C4-2B (cell line): ENCODE measurements around the gene OTULIN.

Experiments used
- H3K27ac ChIP-seq: fragments of 450-650 bp; 2 replicates; pipeline ENCODE4 v1.5.1; 2017
- CTCF ChIP-seq: fragments of 450-650 bp; conservative IDR thresholded peaks from 2 replicates; pipeline ENCODE4 v1.5.1; 2017; ENCODE audit warnings: mild to moderate bottlenecking
- ZFX ChIP-seq: fragments of 450-650 bp; IDR thresholded peaks from 2 replicates; pipeline ENCODE4 v1.6.1; 2017

The OTULIN gene

GRCh38 chr5:14713476-14714390 is 49.2 kb downstream of the OTULIN start:
- peak overlapping the region; percentile 98 for H3K27ac ChIP-seq
- TF ChIP-seq CTCF: no peak
- TF ChIP-seq ZFX: no peak

- H3K27ac ChIP-seq: peak overlapping the region; percentile 98
- no peak for TF ChIP-seq CTCF
Measured at GRCh38 chr5:14714706-14715105, 50.2 kb downstream of the OTULIN start.

- H3K27ac ChIP-seq: peak overlapping the region; percentile 98
- TF ChIP-seq CTCF (no peak), ZFX (no peak)
Measured at GRCh38 chr5:14715481-14715880, 51.0 kb downstream of the OTULIN start.

- TF ChIP-seq ZFX: no peak
- TF ChIP-seq CTCF: no peak
Measured at GRCh38 chr5:14716755-14717752, 52.5 kb downstream of the OTULIN start.

GRCh38 chr5:14718778-14719177 is 54.3 kb downstream of the OTULIN start:
- H3K27ac ChIP-seq: peak overlapping the region; percentile 98
- no peak for TF ChIP-seq CTCF
- no peak for TF ChIP-seq ZFX

More at GRCh38 chr5:14716755-14717752, 52.5 kb downstream of the OTULIN start:
- peak overlapping the region; percentile 98 for H3K27ac ChIP-seq

- peak overlapping the region; percentile 75 for H3K27ac ChIP-seq
Measured at GRCh38 chr5:14720236-14720923, 55.9 kb downstream of the OTULIN start.

GRCh38 chr5:14721990-14722656 is 57.6 kb downstream of the OTULIN start:
- H3K27ac ChIP-seq: peak overlapping the region; percentile 75
- TF ChIP-seq ZFX (no peak), CTCF (no peak)

More at GRCh38 chr5:14720236-14720923, 55.9 kb downstream of the OTULIN start:
- no peak for TF ChIP-seq ZFX
